Breast epithelium (tissue), 3 donors: Measurements from ENCODE around the gene CSMD2.

ENCODE experiments used
- POLR2A ChIP-seq: fragments of 450-650 bp; IDR thresholded peaks from one replicate; pipeline ENCODE4 v1.6.1; 2016; ENCODE audit warnings: antibody characterized with exemption, mild to moderate bottlenecking, moderate library complexity
- TF ChIP-seq, protein P1 (sequence below), 3 donors: fragments of 450-650 bp; IDR thresholded peaks; one replicate each; pipeline ENCODE4 v1.5.1; 2016 to 2017; ENCODE audit warnings: antibody characterized with exemption in 3 of 3, mild to moderate bottlenecking in 3 of 3, moderate library complexity in 3 of 3

GRCh38 chr1:33470495-33471012 is 694.5 kb downstream of the CSMD2 start:
- TF ChIP-seq, protein P1, sequence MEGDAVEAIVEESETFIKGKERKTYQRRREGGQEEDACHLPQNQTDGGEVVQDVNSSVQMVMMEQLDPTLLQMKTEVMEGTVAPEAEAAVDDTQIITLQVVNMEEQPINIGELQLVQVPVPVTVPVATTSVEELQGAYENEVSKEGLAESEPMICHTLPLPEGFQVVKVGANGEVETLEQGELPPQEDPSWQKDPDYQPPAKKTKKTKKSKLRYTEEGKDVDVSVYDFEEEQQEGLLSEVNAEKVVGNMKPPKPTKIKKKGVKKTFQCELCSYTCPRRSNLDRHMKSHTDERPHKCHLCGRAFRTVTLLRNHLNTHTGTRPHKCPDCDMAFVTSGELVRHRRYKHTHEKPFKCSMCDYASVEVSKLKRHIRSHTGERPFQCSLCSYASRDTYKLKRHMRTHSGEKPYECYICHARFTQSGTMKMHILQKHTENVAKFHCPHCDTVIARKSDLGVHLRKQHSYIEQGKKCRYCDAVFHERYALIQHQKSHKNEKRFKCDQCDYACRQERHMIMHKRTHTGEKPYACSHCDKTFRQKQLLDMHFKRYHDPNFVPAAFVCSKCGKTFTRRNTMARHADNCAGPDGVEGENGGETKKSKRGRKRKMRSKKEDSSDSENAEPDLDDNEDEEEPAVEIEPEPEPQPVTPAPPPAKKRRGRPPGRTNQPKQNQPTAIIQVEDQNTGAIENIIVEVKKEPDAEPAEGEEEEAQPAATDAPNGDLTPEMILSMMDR (IDR thresholded peaks at IDR 0.05), result peak; percentile 35 to 74 (median 68)
- TF ChIP-seq POLR2A, result no peak
